ENCODE measurements around the gene PIGK. TPM values are rescaled to one million over a fixed set of nuclear protein-coding genes. Genes with fewer than 3 reads are reported as not detected.

The PIGK gene
- total RNA-seq, 4 donors from 2014 or later, result 9.0 to 12.6 (median 11.2) TPM

GRCh38 chr1:77047978-77048614 is 171.1 kb downstream of the PIGK start:
- no peak for ATAC-seq

GRCh38 chr1:77047575-77047974 is 171.7 kb downstream of the PIGK start:
- ATAC-seq, result no peak
- H3K4me1 ChIP-seq, result no peaks in the 10 kb centered on the region
- intact Hi-C loops (cut with DNase I; ENCODE audit: low total_unique reads), result no loop called here
- no peak overlapping the region for H3K4me3 ChIP-seq
- no peaks in the 10 kb centered on the region for H3K9me3 ChIP-seq
- DNase-seq, result no peak
- in situ Hi-C loops (cut with MboI; ENCODE audit: low sequenced_read_pairs in 4 of 4), result no loop called here
- no peak overlapping the region for H3K27ac ChIP-seq
- H3K36me3 ChIP-seq, result no peaks in the 10 kb centered on the region
- no peak for TF ChIP-seq POLR2A (IDR thresholded peaks at IDR 0.05)
- TF ChIP-seq CTCF (IDR thresholded peaks at IDR 0.05 in 4 of 5, conservative IDR thresholded peaks at IDR 0.05 in 1 of 5), result no peak
- H3K27me3 ChIP-seq, result no peaks in the 10 kb centered on the region

More at GRCh38 chr1:77047978-77048614, 171.1 kb downstream of the PIGK start:
- Histone ChIP-seq H3K36me3 (no peaks in the 10 kb centered on the region), H3K9me3 (no peaks in the 10 kb centered on the region), H3K4me1 (no peaks in the 10 kb centered on the region), H3K4me3 (no peak overlapping the region), H3K27me3 (no peaks in the 10 kb centered on the region), H3K27ac (no peak overlapping the region)
- no peak for DNase-seq
- intact Hi-C loops (cut with DNase I; ENCODE audit: low total_unique reads) (no loop called here), in situ Hi-C loops (cut with MboI; ENCODE audit: low sequenced_read_pairs in 4 of 4) (no loop called here)
- no peak for TF ChIP-seq CTCF (IDR thresholded peaks at IDR 0.05 in 4 of 5, conservative IDR thresholded peaks at IDR 0.05 in 1 of 5)
- TF ChIP-seq POLR2A (IDR thresholded peaks at IDR 0.05), result no peak

- no peaks in the 10 kb centered on the region for H3K4me1 ChIP-seq
- intact Hi-C loops (cut with DNase I; ENCODE audit: low total_unique reads), result no loop called here
- in situ Hi-C loops (cut with MboI; ENCODE audit: low sequenced_read_pairs in 4 of 4), result no loop called here
- no peak overlapping the region for H3K4me3 ChIP-seq
- DNase-seq (no peak), ATAC-seq (no peak)
- no peaks in the 10 kb centered on the region for H3K36me3 ChIP-seq
- no peaks in the 10 kb centered on the region for H3K9me3 ChIP-seq
- no peaks in the 10 kb centered on the region for H3K27me3 ChIP-seq
- no peak for TF ChIP-seq CTCF (IDR thresholded peaks at IDR 0.05 in 4 of 5, conservative IDR thresholded peaks at IDR 0.05 in 1 of 5)
- TF ChIP-seq POLR2A (IDR thresholded peaks at IDR 0.05), result no peak
- no peak overlapping the region for H3K27ac ChIP-seq
Observed at GRCh38 chr1:77044133-77044849, 174.9 kb downstream of the PIGK start.

GRCh38 chr1:77040826-77041225 is 178.4 kb downstream of the PIGK start:
- Histone ChIP-seq H3K9me3 (no peaks in the 10 kb centered on the region), H3K4me3 (no peak overlapping the region), H3K4me1 (no peaks in the 10 kb centered on the region), H3K27ac (no peak overlapping the region), H3K27me3 (no peaks in the 10 kb centered on the region), H3K36me3 (no peaks in the 10 kb centered on the region)
- TF ChIP-seq CTCF (IDR thresholded peaks at IDR 0.05 in 4 of 5, conservative IDR thresholded peaks at IDR 0.05 in 1 of 5) (no peak), POLR2A (IDR thresholded peaks at IDR 0.05) (no peak)
- ATAC-seq (no peak), DNase-seq (no peak)
- intact Hi-C loops (cut with DNase I; ENCODE audit: low total_unique reads) (no loop called here), in situ Hi-C loops (cut with MboI; ENCODE audit: low sequenced_read_pairs in 4 of 4) (no loop called here)
